ENCODE measurements around the gene ITPRIPL1. TPM values are rescaled to one million over a fixed set of nuclear protein-coding genes. Genes with fewer than 3 reads are reported as not detected.

ITPRIPL1 gene
- total RNA-seq, 1 experiment from 2014 or later, result 23.5 TPM

- H3K27me3 ChIP-seq (replicated peaks; ENCODE audit: insufficient read depth, low read depth, low read length, poor library complexity), result no peaks in the 10 kb centered on the region
- no peak for DNase-seq (ENCODE audit: low spot score)
- CTCF ChIA-PET, result no interaction called here
- H3K4me3 ChIP-seq (ENCODE audit: low read depth, low read length, poor library complexity, severe bottlenecking), result no peak overlapping the region
- no peaks in the 10 kb centered on the region for H3K9me3 ChIP-seq (ENCODE audit: low read depth, low read length, poor library complexity, severe bottlenecking)
- no peaks in the 10 kb centered on the region for H3K36me3 ChIP-seq (ENCODE audit: insufficient read depth, low read length, poor library complexity, severe bottlenecking)
- intact Hi-C loops (cut with micrococcal nuclease; ENCODE audit: unreplicated experiment), result no loop called here
- POLR2A ChIA-PET (ENCODE audit: low non-redundant PET), result no interaction called here
- no TSS peak for BruUV-seq (replicated peaks)
- no peak overlapping the region for H3K27ac ChIP-seq (ENCODE audit: low read depth, low read length, poor library complexity, severe bottlenecking)
- H3K4me1 ChIP-seq (ENCODE audit: insufficient read depth, low read length, poor library complexity, severe bottlenecking), result no peaks in the 10 kb centered on the region
- TF ChIP-seq EZH2 (IDR thresholded peaks at IDR 0.05; ENCODE audit: borderline replicate concordance, low read depth, low read length, poor library complexity, severe bottlenecking), result no peak
- no peak for TF ChIP-seq CTCF (conservative IDR thresholded peaks at IDR 0.05; ENCODE audit: low read depth, low read length)
Measured at GRCh38 chr2:96333708-96334107, 8.6 kb downstream of the ITPRIPL1 start.

GRCh38 chr2:96336104-96336775 lies 11.1 kb downstream of the ITPRIPL1 start:
- CTCF ChIA-PET, result no interaction called here
- peaks cover 4% of the 10 kb centered on the region for H3K36me3 ChIP-seq (ENCODE audit: insufficient read depth, low read length, poor library complexity, severe bottlenecking)
- BruUV-seq (replicated peaks), result TSS peak; percentile 66

GRCh38 chr2:96336873-96337272 lies 11.8 kb downstream of the ITPRIPL1 start:
- TF ChIP-seq EZH2 (IDR thresholded peaks at IDR 0.05; ENCODE audit: borderline replicate concordance, low read depth, low read length, poor library complexity, severe bottlenecking) (no peak), CTCF (conservative IDR thresholded peaks at IDR 0.05; ENCODE audit: low read depth, low read length) (no peak)
- no peak for DNase-seq (ENCODE audit: low spot score)
- POLR2A ChIA-PET (ENCODE audit: low non-redundant PET), result interaction anchor here (0.5 kb wide), 1 partner anchor 36 kb away, joined by 4 read pairs; no protein-coding TSS in a partner anchor
- no peaks in the 10 kb centered on the region for H3K27me3 ChIP-seq (replicated peaks; ENCODE audit: insufficient read depth, low read depth, low read length, poor library complexity)
- no TSS peak for BruUV-seq (replicated peaks)
- H3K9me3 ChIP-seq (ENCODE audit: low read depth, low read length, poor library complexity, severe bottlenecking), result no peaks in the 10 kb centered on the region
- CTCF ChIA-PET, result no interaction called here
- H3K4me1 ChIP-seq (ENCODE audit: insufficient read depth, low read length, poor library complexity, severe bottlenecking), result no peaks in the 10 kb centered on the region
- intact Hi-C loops (cut with micrococcal nuclease; ENCODE audit: unreplicated experiment), result no loop called here
- peaks cover 11% of the 10 kb centered on the region for H3K36me3 ChIP-seq (ENCODE audit: insufficient read depth, low read length, poor library complexity, severe bottlenecking)
- H3K27ac ChIP-seq (ENCODE audit: low read depth, low read length, poor library complexity, severe bottlenecking), result peak overlapping the region; percentile 86
- H3K4me3 ChIP-seq (ENCODE audit: low read depth, low read length, poor library complexity, severe bottlenecking), result peak overlapping the region; percentile 80

More at GRCh38 chr2:96336104-96336775, 11.1 kb downstream of the ITPRIPL1 start:
- TF ChIP-seq CTCF (conservative IDR thresholded peaks at IDR 0.05; ENCODE audit: low read depth, low read length), result no peak
- no peak for TF ChIP-seq EZH2 (IDR thresholded peaks at IDR 0.05; ENCODE audit: borderline replicate concordance, low read depth, low read length, poor library complexity, severe bottlenecking)
- POLR2A ChIA-PET (ENCODE audit: low non-redundant PET), result interaction anchor here (0.7 kb wide), 1 partner anchor 89 kb away, joined by 4 read pairs; no protein-coding TSS in a partner anchor
- H3K27me3 ChIP-seq (replicated peaks; ENCODE audit: insufficient read depth, low read depth, low read length, poor library complexity), result no peaks in the 10 kb centered on the region
- H3K27ac ChIP-seq (ENCODE audit: low read depth, low read length, poor library complexity, severe bottlenecking), result peak overlapping the region; percentile 86
- no peaks in the 10 kb centered on the region for H3K4me1 ChIP-seq (ENCODE audit: insufficient read depth, low read length, poor library complexity, severe bottlenecking)
- DNase-seq (ENCODE audit: low spot score), result no peak
- no peaks in the 10 kb centered on the region for H3K9me3 ChIP-seq (ENCODE audit: low read depth, low read length, poor library complexity, severe bottlenecking)
- H3K4me3 ChIP-seq (ENCODE audit: low read depth, low read length, poor library complexity, severe bottlenecking), result peak overlapping the region; percentile 80
- intact Hi-C loops (cut with micrococcal nuclease; ENCODE audit: unreplicated experiment), result no loop called here

Measured in A673 (cell line).